Activated CD4-positive, alpha-beta T cell treated with anti-CD3 and anti-CD28 coated beads for 36 hours (primary cell): Measurements from ENCODE around the gene COL26A1. TPM values are rescaled to one million over a fixed set of nuclear protein-coding genes. Genes with fewer than 3 reads are reported as not detected.

Experiments used
- ATAC-seq: fragments of 200-7000 bp; cut with Tn5 transposase; one replicate; pipeline ENCODE4 v1.10.0; 2021; ENCODE audit warnings: mild to moderate bottlenecking, moderate library complexity
- CTCF ChIA-PET: fragments of 350-600 bp; sonication (Branson Sonifier 250); formaldehyde crosslinking; loops from one replicate; lab custom pipeline; 2021; ENCODE audit warnings: antibody characterized with exemption; lab: Charles Lee
- POLR2A ChIA-PET: fragments of 350-600 bp; sonication (Branson Sonifier 250); formaldehyde crosslinking; loops from one replicate; lab custom pipeline; 2021; ENCODE audit warnings: antibody characterized with exemption, inconsistent platforms; lab: Charles Lee
- DNase-seq: peaks from one replicate; pipeline ENCODE4 v3.0.0-alpha.2; 2020
- H3K27ac Mint-ChIP-seq: one replicate; pipeline ENCODE4 v1.8.0; 2021; ENCODE audit warnings: mixed read lengths
- H3K27me3 Mint-ChIP-seq: one replicate; pipeline ENCODE4 v1.8.0; 2021; ENCODE audit warnings: mixed read lengths
- H3K36me3 Mint-ChIP-seq: one replicate; pipeline ENCODE4 v1.8.0; 2021; ENCODE audit warnings: low read depth, mixed read lengths
- H3K4me1 Mint-ChIP-seq: one replicate; pipeline ENCODE4 v1.8.0; 2021; ENCODE audit warnings: mixed read lengths
- H3K4me3 Mint-ChIP-seq: one replicate; pipeline ENCODE4 v1.8.0; 2021; ENCODE audit warnings: mild to moderate bottlenecking, moderate library complexity, mixed read lengths
- H3K9me3 Mint-ChIP-seq: one replicate; pipeline ENCODE4 v1.8.0; 2021; ENCODE audit warnings: low read depth, mixed read lengths
- intact Hi-C, 2 experiments: fragments of 100-400 bp; cut with DNase I in 1 of 2; cut with micrococcal nuclease in 1 of 2; formaldehyde crosslinking; loops; one replicate each; pipeline versions ENCODE4 v1.14.2 to v1.15.1; 2022 to 2024; cut with DNase I, micrococcal nuclease
- total RNA-seq, 2 experiments: library from RNA; stranded (reverse); gene quantifications; one replicate each; pipeline ENCODE4 v1.2.3, GENCODE V29; 2021

COL26A1 gene
- total RNA-seq, 2 experiments from 2014 or later, result not detected

DNA sequence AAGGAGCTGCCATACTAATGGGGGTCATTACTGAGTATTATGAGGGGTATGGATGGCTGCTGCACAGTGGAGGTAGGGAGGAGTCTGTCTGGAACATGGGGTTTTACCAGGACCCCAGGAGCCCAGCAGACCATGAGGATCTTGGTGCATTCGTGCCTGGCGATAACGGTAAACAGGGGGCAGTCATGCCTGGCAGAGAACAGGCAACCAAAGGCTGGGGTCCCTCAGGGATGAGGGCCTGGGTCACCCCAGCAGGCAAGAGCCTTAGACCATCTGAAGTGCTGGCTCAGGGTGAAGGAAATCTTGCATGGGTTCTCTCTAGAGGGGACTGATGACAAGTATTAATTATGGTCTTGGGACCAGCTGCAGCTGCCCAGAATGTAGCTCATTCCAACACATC, 220.3 kb downstream of the COL26A1 start:
- intact Hi-C loops, result no loop called here
- CTCF ChIA-PET, result interaction anchor here (0.6 to 1.1 kb wide), 2 partner anchors 11 to 169 kb away, joined by 3 to 5 read pairs; no protein-coding TSS in a partner anchor
- ATAC-seq, result no peak

DNA sequence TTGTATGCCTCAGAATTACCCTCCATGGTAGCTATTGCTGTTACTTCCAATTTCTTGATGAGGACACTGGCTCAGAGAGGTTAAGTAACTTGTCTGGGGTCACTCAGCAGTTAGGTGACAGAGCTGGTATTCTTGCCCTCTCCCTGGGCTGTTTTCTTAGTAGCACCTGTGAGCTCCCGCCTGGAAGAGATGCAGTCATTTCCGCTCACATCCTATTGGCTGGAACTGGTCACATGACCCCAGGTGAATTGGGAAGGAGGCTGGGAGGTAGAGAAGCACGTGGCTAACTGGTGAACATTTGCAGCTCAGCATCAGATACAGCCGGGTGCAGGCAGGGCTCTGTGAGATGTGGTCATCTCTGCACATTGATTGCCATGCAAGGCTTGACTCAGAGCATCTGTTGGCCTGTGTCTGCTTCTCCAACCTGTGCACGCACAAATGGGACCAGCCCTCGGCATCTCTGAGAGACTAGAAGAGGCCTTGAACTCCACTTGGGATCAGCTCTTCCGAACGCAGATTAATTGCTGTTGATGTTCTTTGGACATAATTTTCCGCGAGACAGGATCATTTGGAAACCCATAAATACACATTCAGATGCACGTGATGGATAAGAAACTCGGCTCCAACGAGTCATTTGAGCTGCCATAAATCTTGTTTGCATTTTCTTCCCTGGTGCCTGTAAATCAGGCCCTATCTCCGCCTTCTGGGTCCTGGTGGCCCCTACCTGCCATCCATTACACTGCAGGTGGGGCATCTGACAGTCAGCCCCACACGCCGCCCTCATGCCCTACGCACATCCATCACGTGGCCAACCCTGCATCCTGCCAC, 223.6 kb downstream of the COL26A1 start:
- Mint-ChIP-seq H3K27me3 (no peaks in the 10 kb centered on the region), H3K9me3 (no peaks in the 10 kb centered on the region), H3K4me1 (no peaks in the 10 kb centered on the region), H3K36me3 (no peaks in the 10 kb centered on the region), H3K27ac (no peak overlapping the region), H3K4me3 (no peak overlapping the region)
- DNase-seq (no peak), ATAC-seq (no peak)
- CTCF ChIA-PET, result no interaction called here
- intact Hi-C loops, result no loop called here
- POLR2A ChIA-PET, result no interaction called here

More for the DNA sequence above, 220.3 kb downstream of the COL26A1 start:
- POLR2A ChIA-PET, result no interaction called here
- H3K4me1 Mint-ChIP-seq, result no peaks in the 10 kb centered on the region
- no peak overlapping the region for H3K27ac Mint-ChIP-seq
- no peak overlapping the region for H3K4me3 Mint-ChIP-seq
- no peak for DNase-seq
- no peaks in the 10 kb centered on the region for H3K36me3 Mint-ChIP-seq
- H3K9me3 Mint-ChIP-seq, result no peaks in the 10 kb centered on the region
- H3K27me3 Mint-ChIP-seq, result no peaks in the 10 kb centered on the region

DNA sequence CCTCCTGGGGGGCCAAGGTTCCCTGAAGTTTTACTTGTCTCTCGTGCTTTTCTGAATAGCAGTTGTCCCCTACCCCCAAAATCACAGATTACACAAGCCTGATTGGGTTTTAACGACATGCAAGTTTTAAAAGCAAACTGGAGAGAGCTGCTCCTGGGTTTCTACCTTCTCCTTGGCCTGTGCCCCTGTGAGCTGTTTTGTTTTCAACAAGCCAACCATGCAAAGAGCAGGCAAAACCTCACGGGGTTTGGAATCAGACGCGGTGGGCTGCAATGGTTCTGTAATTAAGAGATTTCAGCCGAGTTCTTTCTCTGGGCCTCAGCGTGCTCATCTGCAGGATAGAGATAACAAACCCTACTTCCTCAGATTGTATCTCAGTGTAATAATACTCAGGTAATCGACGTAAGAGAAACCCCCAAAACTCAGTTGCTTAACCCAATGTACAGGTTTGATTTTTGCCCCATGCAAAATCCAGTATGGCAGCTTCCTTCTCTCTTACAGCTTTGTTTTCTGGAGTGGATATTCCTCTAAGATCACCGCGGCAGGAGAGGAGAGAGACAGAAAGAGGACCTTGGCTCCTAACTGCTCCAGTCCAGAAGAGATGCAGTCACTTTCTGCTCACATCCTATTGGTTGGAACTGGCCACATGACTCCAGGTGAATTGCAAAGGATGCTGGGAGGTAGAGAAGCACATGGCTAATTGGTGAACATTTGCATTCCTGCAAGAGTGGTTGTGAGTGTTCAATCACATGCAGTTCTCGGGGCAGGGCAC, 224.4 kb downstream of the COL26A1 start:
- H3K9me3 Mint-ChIP-seq, result no peaks in the 10 kb centered on the region
- H3K4me1 Mint-ChIP-seq, result no peaks in the 10 kb centered on the region
- ATAC-seq (no peak), DNase-seq (no peak)
- peaks cover under 1% of the 10 kb centered on the region for H3K27me3 Mint-ChIP-seq
- ChIA-PET CTCF (no interaction called here), POLR2A (no interaction called here)
- intact Hi-C loops, result no loop called here
- no peaks in the 10 kb centered on the region for H3K36me3 Mint-ChIP-seq
- H3K4me3 Mint-ChIP-seq, result no peak overlapping the region
- no peak overlapping the region for H3K27ac Mint-ChIP-seq

DNA sequence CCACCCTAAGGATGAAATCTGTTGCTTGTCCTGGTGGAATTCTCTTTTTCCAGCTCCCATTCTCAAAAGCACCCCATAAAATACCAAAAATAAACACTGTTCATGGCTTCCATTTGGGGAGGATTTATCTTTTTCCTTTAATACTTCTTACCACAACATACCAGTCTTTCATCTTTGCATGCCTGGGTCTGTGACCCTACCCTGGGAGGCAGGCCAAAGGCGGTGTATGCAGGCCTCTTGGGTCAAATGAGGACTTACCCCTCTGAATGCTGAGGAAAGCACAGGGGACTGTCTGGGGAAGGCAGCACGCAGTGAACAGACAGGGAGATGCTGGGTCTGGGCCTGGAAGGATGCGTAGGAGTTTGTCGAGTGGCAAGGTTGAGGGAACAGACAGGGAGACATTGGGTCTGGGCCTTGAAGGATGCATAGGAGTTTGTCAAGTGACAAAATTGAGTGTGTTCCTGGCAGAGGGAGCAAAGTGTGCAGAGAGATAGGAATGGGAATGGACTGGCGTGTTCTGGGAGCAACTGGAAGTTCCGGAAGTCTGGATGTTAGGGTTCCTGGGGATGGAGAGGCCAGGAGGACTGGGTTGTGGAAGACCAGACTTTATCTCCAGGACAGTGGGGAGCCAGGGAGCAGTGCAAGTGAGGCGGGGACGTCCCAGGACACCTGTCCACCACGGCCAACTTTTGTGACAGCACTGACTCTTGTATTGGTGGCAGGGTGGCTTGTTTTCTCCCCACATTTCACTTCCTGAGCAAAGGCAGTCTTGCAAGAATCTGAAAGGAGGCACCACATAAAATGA, 225.7 kb downstream of the COL26A1 start:
- Mint-ChIP-seq H3K27me3 (peaks cover 4% of the 10 kb centered on the region), H3K36me3 (no peaks in the 10 kb centered on the region), H3K27ac (no peak overlapping the region), H3K4me1 (no peaks in the 10 kb centered on the region), H3K9me3 (no peaks in the 10 kb centered on the region), H3K4me3 (no peak overlapping the region)
- POLR2A ChIA-PET, result no interaction called here
- intact Hi-C loops, result no loop called here
- DNase-seq (no peak), ATAC-seq (no peak)
- CTCF ChIA-PET, result interaction anchor here (0.7 kb wide), 1 partner anchor 629 kb away, joined by 3 read pairs; no protein-coding TSS in a partner anchor

DNA sequence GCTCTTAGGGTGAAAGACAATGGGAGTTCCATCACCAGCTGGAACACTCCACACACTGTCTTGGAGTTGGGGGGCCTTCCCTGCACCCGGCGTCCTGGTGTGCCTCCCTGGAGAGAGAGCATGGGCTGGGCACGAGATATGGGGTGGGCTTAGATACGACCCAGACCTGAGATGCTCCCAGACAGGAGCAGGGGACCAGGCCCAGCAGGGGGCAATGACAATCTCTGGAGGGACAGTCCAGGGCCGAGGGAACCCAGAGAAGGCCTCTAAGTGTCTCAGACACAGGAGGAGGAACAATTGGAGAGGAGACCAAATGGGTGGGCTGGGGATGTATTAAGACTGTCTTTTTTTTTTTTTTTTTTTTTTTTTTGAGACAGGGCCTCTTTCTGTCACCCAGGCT, 226.4 kb downstream of the COL26A1 start:
- ChIA-PET POLR2A (no interaction called here), CTCF (interaction anchor here (0.8 kb wide), 1 partner anchor 551 kb away, joined by 5 read pairs; no protein-coding TSS in a partner anchor)
- Mint-ChIP-seq H3K27ac (no peak overlapping the region), H3K4me1 (no peaks in the 10 kb centered on the region), H3K9me3 (no peaks in the 10 kb centered on the region), H3K27me3 (peaks cover 4% of the 10 kb centered on the region), H3K36me3 (no peaks in the 10 kb centered on the region), H3K4me3 (no peak overlapping the region)
- DNase-seq (no peak), ATAC-seq (no peak)
- intact Hi-C loops, result no loop called here

DNA sequence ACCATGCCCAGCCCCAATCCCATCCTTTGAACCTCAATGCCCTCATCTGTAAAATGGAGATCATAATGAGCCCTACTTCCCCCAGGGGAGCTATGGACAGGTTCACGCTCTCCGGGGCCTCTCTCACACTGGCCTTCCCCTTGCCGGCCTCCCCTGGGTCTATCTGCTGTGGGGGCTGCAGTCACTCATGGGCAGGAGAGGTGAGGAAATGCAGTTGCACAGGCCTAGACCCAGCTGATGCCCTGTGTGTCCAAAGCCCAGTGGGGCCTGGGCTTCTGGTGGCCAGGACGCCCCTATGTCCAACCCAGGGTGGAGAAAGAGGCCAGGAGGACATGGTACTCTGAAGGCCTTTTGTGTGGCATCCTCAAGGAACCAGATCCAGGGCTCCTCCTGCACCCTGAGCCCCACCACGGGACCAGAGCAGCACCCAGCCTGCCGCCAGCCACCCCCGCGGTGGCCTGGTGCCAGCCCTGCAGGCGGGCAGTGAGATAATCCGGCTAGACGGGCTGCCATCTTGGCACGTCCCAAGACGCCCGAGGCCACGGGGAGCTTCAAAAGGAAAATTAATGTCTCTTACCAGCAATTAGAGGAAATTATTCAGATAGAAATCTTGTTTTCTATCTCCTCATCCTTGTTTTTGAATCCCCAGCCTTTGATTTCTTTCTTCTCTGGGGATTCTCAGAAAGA, 227.4 kb downstream of the COL26A1 start:
- POLR2A ChIA-PET, result no interaction called here
- intact Hi-C loops, result no loop called here
- Mint-ChIP-seq H3K27ac (no peak overlapping the region), H3K4me3 (no peak overlapping the region), H3K9me3 (no peaks in the 10 kb centered on the region), H3K4me1 (no peaks in the 10 kb centered on the region), H3K27me3 (peaks cover 4% of the 10 kb centered on the region), H3K36me3 (no peaks in the 10 kb centered on the region)
- CTCF ChIA-PET, result no interaction called here
- DNase-seq (no peak), ATAC-seq (no peak)

DNA sequence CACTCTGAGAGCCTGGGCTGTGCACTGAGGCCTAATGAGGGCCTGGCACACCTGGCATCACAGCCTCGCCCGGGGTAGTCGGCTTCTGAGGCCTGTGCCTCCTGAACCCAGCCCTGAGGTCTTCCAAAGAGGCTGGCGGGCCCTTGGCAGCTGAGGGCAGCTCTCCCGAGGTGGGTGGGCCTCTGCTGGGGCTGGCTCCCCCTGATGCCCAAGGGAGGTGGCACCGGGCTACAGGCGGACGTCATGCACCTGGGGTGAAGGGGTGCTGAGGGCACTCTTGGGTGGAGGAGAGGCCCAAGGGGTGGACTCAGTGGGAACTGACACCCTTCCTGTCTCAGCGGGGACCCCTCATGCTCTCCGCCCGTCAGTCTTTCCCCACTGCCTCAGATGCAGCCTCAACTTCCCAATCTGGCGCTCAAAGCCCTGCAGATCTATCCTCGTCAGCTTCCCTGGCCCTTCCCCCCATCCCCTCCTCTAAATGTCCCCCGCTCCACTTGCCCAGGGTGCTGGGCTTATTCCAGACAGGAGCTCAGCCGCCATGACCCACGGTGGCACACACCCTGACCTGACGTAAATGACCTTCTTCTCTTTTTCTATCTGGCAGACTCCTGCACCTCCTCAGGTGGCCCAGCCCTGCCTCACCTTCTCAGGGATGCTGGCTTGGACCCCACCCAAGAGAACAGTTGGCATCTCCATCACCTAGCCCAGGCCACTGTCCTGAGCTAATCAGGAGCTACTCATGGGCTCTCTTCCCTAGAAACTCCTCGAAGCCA, 228.2 kb downstream of the COL26A1 start:
- Mint-ChIP-seq H3K27me3 (peaks cover 4% of the 10 kb centered on the region), H3K9me3 (no peaks in the 10 kb centered on the region), H3K36me3 (no peaks in the 10 kb centered on the region), H3K4me1 (no peaks in the 10 kb centered on the region), H3K27ac (no peak overlapping the region), H3K4me3 (no peak overlapping the region)
- DNase-seq (no peak), ATAC-seq (no peak)
- ChIA-PET CTCF (no interaction called here), POLR2A (no interaction called here)
- intact Hi-C loops, result no loop called here

DNA sequence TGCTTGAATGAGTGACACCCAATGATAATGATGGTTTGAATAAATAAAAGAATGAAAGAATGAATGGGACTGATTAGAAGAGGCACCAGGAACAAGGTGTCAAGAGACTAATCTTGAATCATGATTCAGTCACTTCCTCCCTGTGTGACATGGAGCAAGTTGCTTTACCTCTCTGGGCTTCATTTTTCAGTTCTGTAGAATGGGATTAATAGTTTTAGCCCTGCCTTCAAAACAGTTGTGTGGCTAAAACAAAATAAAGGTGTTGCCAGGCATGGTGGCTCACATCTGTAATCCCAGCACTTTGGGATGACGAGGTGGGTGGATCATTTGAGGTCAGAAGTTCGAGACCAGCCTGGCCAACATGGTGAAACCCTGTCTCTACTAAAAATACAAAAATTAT, 228.8 kb downstream of the COL26A1 start:
- CTCF ChIA-PET, result no interaction called here
- H3K4me3 Mint-ChIP-seq, result no peak overlapping the region
- intact Hi-C loops, result no loop called here
- DNase-seq (no peak), ATAC-seq (no peak)
- H3K4me1 Mint-ChIP-seq, result no peaks in the 10 kb centered on the region
- POLR2A ChIA-PET, result no interaction called here
- peaks cover 4% of the 10 kb centered on the region for H3K27me3 Mint-ChIP-seq
- no peak overlapping the region for H3K27ac Mint-ChIP-seq
- no peaks in the 10 kb centered on the region for H3K36me3 Mint-ChIP-seq
- no peaks in the 10 kb centered on the region for H3K9me3 Mint-ChIP-seq

DNA sequence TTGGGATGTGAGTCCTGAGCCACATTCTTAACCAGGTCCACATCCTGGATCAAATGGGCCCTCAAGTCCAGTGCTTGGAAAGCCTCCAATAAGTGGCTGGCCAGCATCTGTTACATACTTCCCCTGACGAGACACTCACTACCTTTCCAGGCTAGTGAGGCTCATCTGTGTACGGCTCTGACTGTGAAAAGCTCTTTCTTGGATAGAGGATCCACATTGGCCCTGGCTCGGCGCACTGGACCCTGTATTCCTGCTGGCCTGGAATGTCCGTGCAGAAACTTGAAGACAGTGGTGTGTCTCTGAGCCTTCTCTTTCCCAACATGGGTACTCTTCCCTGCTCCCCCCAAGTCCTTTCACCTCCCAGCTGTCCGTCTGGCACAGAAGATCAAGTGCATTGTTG, 230.9 kb downstream of the COL26A1 start:
- intact Hi-C loops, result no loop called here
- DNase-seq, result no peak
- Mint-ChIP-seq H3K4me1 (no peaks in the 10 kb centered on the region), H3K4me3 (no peak overlapping the region), H3K27ac (no peak overlapping the region), H3K36me3 (no peaks in the 10 kb centered on the region), H3K27me3 (peaks cover 4% of the 10 kb centered on the region), H3K9me3 (no peaks in the 10 kb centered on the region)
- ChIA-PET POLR2A (no interaction called here), CTCF (no interaction called here)
- no peak for ATAC-seq

DNA sequence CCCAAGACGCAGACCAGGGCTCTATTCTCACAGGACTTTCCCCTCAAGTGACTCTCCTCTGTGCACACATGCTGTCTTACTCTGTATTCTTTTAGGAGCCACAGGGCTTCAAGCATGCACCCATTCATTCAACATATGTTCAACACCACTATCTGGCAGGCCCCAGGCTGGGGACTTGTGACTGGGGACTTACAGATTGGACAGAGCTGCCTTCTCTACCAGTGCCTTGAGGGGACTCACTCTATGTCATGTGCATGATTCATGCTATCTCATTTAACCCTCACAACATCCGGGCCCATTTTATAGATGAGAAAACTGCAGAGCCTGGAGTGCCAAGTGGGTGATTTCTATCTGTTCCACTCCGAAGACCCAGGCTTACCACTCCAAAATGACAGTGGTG, 232.1 kb downstream of the COL26A1 start:
- no peaks in the 10 kb centered on the region for H3K4me1 Mint-ChIP-seq
- no peak overlapping the region for H3K4me3 Mint-ChIP-seq
- H3K36me3 Mint-ChIP-seq, result no peaks in the 10 kb centered on the region
- DNase-seq (no peak), ATAC-seq (no peak)
- POLR2A ChIA-PET, result no interaction called here
- intact Hi-C loops, result no loop called here
- peaks cover 4% of the 10 kb centered on the region for H3K27me3 Mint-ChIP-seq
- H3K9me3 Mint-ChIP-seq, result no peaks in the 10 kb centered on the region
- no peak overlapping the region for H3K27ac Mint-ChIP-seq
- CTCF ChIA-PET, result no interaction called here
